Stimulated activated CD4-positive, alpha-beta T cell treated with anti-CD3 and anti-CD28 coated beads, Interleukin-4, amount 100 ng/mL, for 48 hours (primary cell): ENCODE results near the gene MT1M.

Experiments
- DNase-seq, 2 donors: peaks; one replicate each; pipeline ENCODE4 v3.0.0-alpha.2; 2020; ENCODE audit warnings: low read depth in 2 of 2

Gene MT1M

GRCh38 chr16:56628486-56629350, 3.7 kb upstream of the MT1M start:
- no peak for DNase-seq

GRCh38 chr16:56629531-56629930, 2.9 kb upstream of the MT1M start:
- DNase-seq, result no peak

DNA sequence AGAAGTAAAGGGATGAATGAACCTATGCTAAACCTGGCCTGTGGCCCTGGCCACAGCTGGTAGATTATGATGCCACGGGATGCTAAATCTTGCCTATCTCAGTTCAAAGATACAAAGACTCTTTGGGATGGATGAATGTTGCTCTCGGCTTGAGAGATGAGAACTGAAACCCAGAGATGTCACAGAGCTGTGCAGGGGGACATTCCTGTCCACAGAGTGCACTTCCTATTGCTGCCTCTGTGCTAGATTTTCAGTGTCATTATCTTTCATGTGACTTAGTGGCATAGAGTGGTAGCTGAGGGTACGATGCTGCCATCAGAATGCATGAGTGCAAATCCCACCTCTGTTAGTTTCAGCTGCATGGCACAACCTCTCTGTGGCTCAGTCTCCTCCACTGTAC, 2.3 kb upstream of the MT1M start:
- DNase-seq, result no peak

DNA sequence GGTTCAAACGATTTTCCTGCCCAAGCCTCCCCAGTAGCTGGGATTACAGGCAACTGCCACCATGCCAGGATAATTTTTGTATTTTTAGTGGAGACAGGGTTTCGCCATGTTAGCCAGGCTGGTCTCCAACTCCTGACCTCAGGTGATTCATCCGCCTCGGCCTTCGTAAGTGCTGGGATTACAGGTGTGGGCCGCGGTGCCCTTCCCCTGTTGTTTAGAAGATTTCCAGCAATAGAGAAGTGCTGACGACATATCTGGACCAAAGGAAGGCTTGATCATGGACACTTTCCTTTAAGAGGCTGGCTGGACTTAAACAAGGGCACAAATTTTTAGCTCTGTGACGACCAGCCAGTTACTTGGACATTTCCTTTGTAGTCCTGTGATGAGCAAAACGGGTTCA, 1.3 kb upstream of the MT1M start:
- no peak for DNase-seq

- DNase-seq, result no peak
Observed at GRCh38 chr16:56631832-56632155, 665 bp upstream of the MT1M start.

GRCh38 chr16:56632848-56633365, 448 bp downstream of the MT1M start:
- no peak for DNase-seq

DNA sequence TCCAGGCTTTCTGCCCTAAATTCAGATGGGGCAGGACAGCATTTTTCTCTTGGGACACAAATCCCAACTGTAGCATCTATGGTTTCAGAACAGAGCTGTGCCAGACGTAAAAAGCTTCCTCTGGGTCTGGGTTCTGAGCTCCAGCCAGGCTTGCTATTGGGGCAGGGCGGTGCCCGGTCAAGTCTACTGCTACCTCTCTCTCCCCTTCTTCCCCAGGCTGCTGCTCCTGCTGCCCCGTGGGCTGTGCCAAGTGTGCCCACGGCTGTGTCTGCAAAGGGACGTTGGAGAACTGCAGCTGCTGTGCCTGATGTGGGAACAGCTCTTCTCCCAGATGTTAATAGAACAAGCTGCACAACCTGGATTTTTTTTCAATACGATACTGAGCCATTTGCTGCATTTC, 1.1 kb downstream of the MT1M start:
- DNase-seq, result no peak

- DNase-seq, result no peak
Observed at GRCh38 chr16:56634715-56635440, 2.4 kb downstream of the MT1M start.

- DNase-seq, result no peak
Observed at GRCh38 chr16:56635441-56635967, 3.0 kb downstream of the MT1M start.

GRCh38 chr16:56636616-56637413, 4.4 kb downstream of the MT1M start:
- no peak for DNase-seq

DNA sequence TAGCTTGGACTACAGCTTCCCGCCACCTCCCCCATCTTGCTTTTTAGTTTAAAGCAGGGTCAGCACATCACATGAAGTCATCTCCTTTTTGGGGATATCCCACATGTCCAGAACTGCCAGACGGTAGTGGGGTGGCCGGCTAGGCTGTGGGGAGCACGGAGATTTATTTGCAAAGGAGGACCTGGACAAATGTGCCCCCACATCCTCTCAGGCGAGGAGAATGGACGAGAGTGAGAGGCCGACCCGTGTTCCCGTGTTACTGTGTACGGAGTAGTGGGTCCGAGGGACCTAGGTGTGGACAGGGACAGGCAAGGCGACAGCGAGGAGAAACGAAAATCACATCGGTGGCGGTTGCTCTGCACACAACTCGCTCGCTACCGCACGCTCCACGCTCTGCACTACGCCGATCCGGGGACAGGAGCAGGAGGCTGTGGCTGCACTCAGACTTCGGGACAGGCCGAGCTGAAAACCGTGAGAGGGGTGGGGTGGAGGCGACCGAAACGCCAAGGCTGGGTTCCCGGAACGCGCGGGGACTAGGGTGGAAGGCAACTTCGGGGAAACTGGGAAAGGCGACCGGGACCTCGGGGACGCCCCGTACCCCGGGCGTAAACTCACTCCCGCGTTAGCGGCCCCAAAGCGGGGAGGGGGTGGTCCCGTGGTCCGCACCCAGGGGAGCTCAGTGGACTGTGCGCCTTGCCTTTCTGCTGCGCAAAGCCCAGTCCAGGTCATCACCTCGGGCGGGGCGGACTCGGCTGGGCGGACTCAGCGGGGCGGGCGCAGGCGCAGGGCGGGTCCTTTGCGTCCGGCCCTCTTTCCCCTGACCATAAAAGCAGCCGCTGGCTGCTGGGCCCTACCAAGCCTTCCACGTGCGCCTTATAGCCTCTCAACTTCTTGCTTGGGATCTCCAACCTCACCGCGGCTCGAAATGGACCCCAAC, 5.6 kb downstream of the MT1M start, which contains the start of gene MT1A:
TSS of gene MT1A (plus strand) at position 853 of the 937 bp plus-strand sequence. CDS start at position 926, 73 bp downstream.
- no peak for DNase-seq

DNA sequence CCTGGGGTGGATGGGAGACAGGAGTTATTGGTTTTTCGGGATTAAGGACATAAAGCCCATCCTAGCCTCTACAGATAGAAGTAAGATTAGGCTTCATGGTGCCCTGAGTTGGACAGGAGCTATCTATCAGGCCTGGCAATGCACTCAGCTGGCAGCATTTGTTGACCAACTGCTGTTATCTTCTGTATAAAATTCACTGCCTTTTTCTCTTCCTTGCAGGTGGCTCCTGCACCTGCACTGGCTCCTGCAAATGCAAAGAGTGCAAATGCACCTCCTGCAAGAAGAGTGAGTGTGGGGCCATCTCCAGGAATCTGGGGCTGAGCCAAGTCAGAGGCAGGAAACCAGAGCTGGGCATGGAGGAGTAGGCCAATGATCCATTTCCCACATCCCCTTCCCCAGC, 6.6 kb downstream of the MT1M start:
- no peak for DNase-seq

GRCh38 chr16:56640076-56640475, 7.6 kb downstream of the MT1M start:
- no peak for DNase-seq

- DNase-seq, result no peak
Observed at GRCh38 chr16:56641166-56641565, 8.7 kb downstream of the MT1M start.

DNA sequence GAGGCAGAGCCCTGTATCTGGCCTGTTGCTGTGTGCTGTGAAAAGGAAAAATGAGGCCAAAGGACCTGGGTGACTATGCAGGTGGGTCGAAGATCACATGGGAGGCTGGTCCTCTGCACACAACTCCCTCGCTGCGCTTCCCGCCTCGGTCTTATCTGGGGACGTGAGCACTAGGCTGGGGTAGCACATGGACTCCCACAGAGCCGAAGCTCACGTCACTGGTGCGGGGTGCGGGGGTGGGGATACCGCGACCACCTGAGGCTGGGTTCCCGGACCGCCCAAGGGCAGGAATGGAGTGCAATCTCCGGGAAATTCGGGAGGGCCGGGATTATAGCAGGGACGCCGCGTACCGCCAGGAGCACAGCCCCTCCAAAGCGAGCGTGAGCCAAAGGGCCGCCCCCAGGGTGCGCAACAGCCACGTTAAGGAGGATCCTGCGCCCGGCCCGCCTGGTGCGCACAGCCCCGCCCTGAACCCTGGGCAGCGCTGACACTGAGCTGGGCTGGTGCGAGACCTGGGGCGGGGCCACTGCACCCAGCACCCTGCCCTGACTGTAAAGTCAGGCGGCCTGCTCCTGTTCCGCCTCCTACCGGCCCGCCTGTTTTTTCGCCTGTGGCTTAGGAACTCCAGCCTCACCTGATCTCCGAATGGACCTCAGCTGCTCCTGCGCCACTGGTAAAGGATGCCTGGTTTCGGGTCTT, 10.8 kb downstream of the MT1M start:
- peak; percentile 68 to 79 for DNase-seq

- no peak for DNase-seq
Observed at GRCh38 chr16:56643833-56644232, 11.4 kb downstream of the MT1M start.

- no peak for DNase-seq
Observed at GRCh38 chr16:56645311-56645710, 12.9 kb downstream of the MT1M start.

GRCh38 chr16:56645838-56646237, 13.4 kb downstream of the MT1M start:
- DNase-seq, result no peak

GRCh38 chr16:56647641-56648431, 15.4 kb downstream of the MT1M start:
- no peak for DNase-seq
